HG03457 (cell line): ENCODE data around the gene CSNK2B.
A peak's percentile ranks its signal among the peaks of the same experiment; 100 is the strongest.

ENCODE experiments used
- ATAC-seq: cut with Tn5 transposase; IDR thresholded peaks from one replicate; pipeline ENCODE4 v1.9.1; 2021; ENCODE audit warnings: moderate number of reproducible peaks; ENCODE audit not compliant: unreplicated experiment

Gene CSNK2B

GRCh38 chr6:31660381-31661261, 5.3 kb upstream of the CSNK2B start, which contains the start of gene C6orf47:
Gene C6orf47 (minus strand): TSS chr6:31660778. CDS start chr6:31659947, 831 bp downstream.
- no peak for ATAC-seq

GRCh38 chr6:31661262-31662123, 4.4 kb upstream of the CSNK2B start:
- ATAC-seq = no peak

- no peak for ATAC-seq
These were observed 3.7 kb upstream of the CSNK2B start for GRCh38 chr6:31662124-31662723.

- ATAC-seq = no peak
These were observed 2.5 kb upstream of the CSNK2B start for GRCh38 chr6:31663126-31663960.

- no peak for ATAC-seq
These were observed 1.7 kb upstream of the CSNK2B start for GRCh38 chr6:31663961-31664789.

- ATAC-seq = peak; percentile 0
These were observed 935 bp upstream of the CSNK2B start, which contains the start of gene GPANK1 for GRCh38 chr6:31664790-31665500. Gene GPANK1 (minus strand): TSS chr6:31664997. CDS start chr6:31664478, 519 bp downstream.

GRCh38 chr6:31666337-31666965, 571 bp downstream of the CSNK2B start:
- no peak for ATAC-seq

GRCh38 chr6:31669676-31670075, 3.8 kb downstream of the CSNK2B start, which contains the start of gene LY6G5B:
Gene LY6G5B (plus strand): TSS chr6:31669976. CDS start chr6:31670951, 975 bp downstream.
- ATAC-seq = no peak

GRCh38 chr6:31676322-31676903, 10.5 kb downstream of the CSNK2B start:
- no peak for ATAC-seq

- ATAC-seq = no peak
These were observed 11.0 kb downstream of the CSNK2B start for GRCh38 chr6:31676904-31677303.

- ATAC-seq = no peak
These were observed 12.1 kb downstream of the CSNK2B start for GRCh38 chr6:31677955-31678354.

GRCh38 chr6:31680226-31681134, 14.6 kb downstream of the CSNK2B start, which contains the start of gene LY6G5C:
Gene LY6G5C (minus strand): TSS chr6:31681067. CDS start chr6:31680373, 694 bp downstream.
- no peak for ATAC-seq

GRCh38 chr6:31681135-31681671, 15.3 kb downstream of the CSNK2B start:
- no peak for ATAC-seq

GRCh38 chr6:31683591-31683990, 17.7 kb downstream of the CSNK2B start:
- ATAC-seq = no peak

- no peak for ATAC-seq
These were observed 20.6 kb downstream of the CSNK2B start for GRCh38 chr6:31686483-31686882.

- ATAC-seq = no peak
These were observed 21.4 kb downstream of the CSNK2B start for GRCh38 chr6:31687321-31687720.
